ENCODE measurements around the gene LGR4. TPM values are rescaled to one million over a fixed set of nuclear protein-coding genes. Genes with fewer than 3 reads are reported as not detected.

LGR4 gene
- total RNA-seq, 1 experiment from 2014 or later = 7.1 TPM

DNA sequence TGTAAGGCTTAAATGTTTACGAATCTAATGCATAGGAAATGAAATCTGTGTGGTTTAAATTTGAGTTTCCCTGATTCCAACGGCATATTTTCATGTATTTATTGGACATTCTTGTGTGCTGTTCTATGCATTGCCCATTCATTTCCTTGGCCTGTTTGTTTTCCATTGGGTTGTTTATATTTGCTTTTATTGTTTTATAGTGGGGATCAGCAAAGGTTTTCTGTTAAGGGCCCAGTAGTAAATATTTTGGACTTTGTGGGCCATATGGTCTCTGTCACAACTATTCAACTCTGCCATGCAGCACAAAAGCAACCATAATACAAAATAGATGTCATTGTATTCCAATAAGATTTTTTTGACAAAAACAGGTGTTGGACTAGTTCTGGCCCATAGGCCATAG, 5.2 kb upstream of the LGR4 start:
- ChIA-PET RAD21 (ENCODE audit: low non-redundant PET in 1 of 2, low total read pairs in 2 of 2, uncharacterized antibody in 2 of 2, unreplicated experiment in 2 of 2) (no interaction called here), CTCF (no interaction called here), POLR2A (no interaction called here)
- Histone ChIP-seq H3K9me2 (ENCODE audit: insufficient read depth) (no peaks in the 10 kb centered on the region), H3K9ac (ENCODE audit: low read length) (no peak overlapping the region), H3K36me3 (ENCODE audit: control insufficient read depth in 1 of 2, insufficient read depth in 2 of 2, low read length in 2 of 2) (no peaks in the 10 kb centered on the region), H3K4me1 (ENCODE audit: control insufficient read depth in 1 of 2, insufficient read depth in 2 of 2, low read length in 2 of 2) (peaks cover 5 to 6% of the 10 kb centered on the region in 2 experiments; a peak in 2 of 4 replicates), H3K79me2 (ENCODE audit: insufficient read depth, low read length) (no peaks in the 10 kb centered on the region), H3K4me3 (replicated peaks in 1 of 2; ENCODE audit: low read depth in 1 of 2, low read length in 2 of 2) (no peak overlapping the region), H3K4me2 (ENCODE audit: low read length) (no peak overlapping the region), H3K9me3 (ENCODE audit: control insufficient read depth in 1 of 2, insufficient read depth in 1 of 2, low read depth in 1 of 2, low read length in 2 of 2) (no peaks in the 10 kb centered on the region), H4K20me1 (ENCODE audit: insufficient read depth) (no peaks in the 10 kb centered on the region), H3K27me3 (ENCODE audit: insufficient read depth, low read length) (no peaks in the 10 kb centered on the region), H3K27ac (ENCODE audit: low read depth, low read length) (no peak overlapping the region), H2AFZ (ENCODE audit: low read depth, low read length, poor library complexity, severe bottlenecking) (no peak overlapping the region)
- ATAC-seq (no peak), DNase-seq (ENCODE audit: low read depth, low spot score) (no peak)
- TF ChIP-seq EZH2 (IDR thresholded peaks at IDR 0.05) = no peak
- TF ChIP-seq MAX (IDR thresholded peaks at IDR 0.05) = no peak
- BruUV-seq (replicated peaks) = no TSS peak
- intact Hi-C loops (cut with micrococcal nuclease) = no loop called here

GRCh38 chr11:27477243-27477642, 4.7 kb upstream of the LGR4 start:
- Histone ChIP-seq H3K36me3 (ENCODE audit: control insufficient read depth in 1 of 2, insufficient read depth in 2 of 2, low read length in 2 of 2) (no peaks in the 10 kb centered on the region), H3K27me3 (ENCODE audit: insufficient read depth, low read length) (no peaks in the 10 kb centered on the region), H2AFZ (ENCODE audit: low read depth, low read length, poor library complexity, severe bottlenecking) (no peak overlapping the region), H4K20me1 (ENCODE audit: insufficient read depth) (no peaks in the 10 kb centered on the region), H3K9me3 (ENCODE audit: control insufficient read depth in 1 of 2, insufficient read depth in 1 of 2, low read depth in 1 of 2, low read length in 2 of 2) (no peaks in the 10 kb centered on the region), H3K4me1 (ENCODE audit: control insufficient read depth in 1 of 2, insufficient read depth in 2 of 2, low read length in 2 of 2) (peaks cover 5 to 6% of the 10 kb centered on the region in 2 experiments; a peak in 2 of 4 replicates), H3K27ac (ENCODE audit: low read depth, low read length) (no peak overlapping the region), H3K4me2 (ENCODE audit: low read length) (no peak overlapping the region), H3K9ac (ENCODE audit: low read length) (no peak overlapping the region), H3K79me2 (ENCODE audit: insufficient read depth, low read length) (no peaks in the 10 kb centered on the region), H3K9me2 (ENCODE audit: insufficient read depth) (no peaks in the 10 kb centered on the region), H3K4me3 (replicated peaks in 1 of 2; ENCODE audit: low read depth in 1 of 2, low read length in 2 of 2) (no peak overlapping the region)
- TF ChIP-seq MAX (IDR thresholded peaks at IDR 0.05) = no peak
- no TSS peak for BruUV-seq (replicated peaks)
- DNase-seq (ENCODE audit: low read depth, low spot score) (no peak), ATAC-seq (no peak)
- CTCF ChIA-PET = no interaction called here
- RAD21 ChIA-PET (ENCODE audit: low non-redundant PET in 1 of 2, low total read pairs in 2 of 2, uncharacterized antibody in 2 of 2, unreplicated experiment in 2 of 2) = no interaction called here
- POLR2A ChIA-PET = no interaction called here
- intact Hi-C loops (cut with micrococcal nuclease) = no loop called here

DNA sequence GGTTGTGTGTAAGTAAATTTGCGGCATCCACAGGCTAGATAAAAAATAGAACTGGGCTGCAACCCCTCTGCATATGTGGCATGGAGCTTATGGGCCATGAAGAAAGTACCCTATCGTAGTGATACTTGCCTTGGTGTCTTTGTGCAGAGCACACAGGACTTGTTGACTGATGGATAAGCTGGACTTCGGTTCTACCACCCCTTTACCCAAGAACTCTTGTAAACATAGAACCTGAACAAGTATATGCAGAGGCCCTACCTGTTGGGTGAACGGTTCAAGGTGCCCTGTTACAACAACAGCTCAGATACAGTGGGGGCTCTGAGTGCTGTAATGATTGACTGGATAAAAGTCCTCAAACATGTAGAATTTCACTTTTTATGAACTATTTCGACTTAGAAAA, 3.0 kb upstream of the LGR4 start:
- H3K9me3 ChIP-seq (ENCODE audit: control insufficient read depth in 1 of 2, insufficient read depth in 1 of 2, low read depth in 1 of 2, low read length in 2 of 2) = no peaks in the 10 kb centered on the region
- H2AFZ ChIP-seq (ENCODE audit: low read depth, low read length, poor library complexity, severe bottlenecking) = no peak overlapping the region
- ATAC-seq (no peak), DNase-seq (ENCODE audit: low read depth, low spot score) (no peak)
- RAD21 ChIA-PET (ENCODE audit: low non-redundant PET in 1 of 2, low total read pairs in 2 of 2, uncharacterized antibody in 2 of 2, unreplicated experiment in 2 of 2) = no interaction called here
- peaks cover 8 to 12% of the 10 kb centered on the region in 2 experiments; a peak in 3 of 4 replicates for H3K4me1 ChIP-seq (ENCODE audit: control insufficient read depth in 1 of 2, insufficient read depth in 2 of 2, low read length in 2 of 2)
- BruUV-seq (replicated peaks) = no TSS peak
- H3K9me2 ChIP-seq (ENCODE audit: insufficient read depth) = no peaks in the 10 kb centered on the region
- no peaks in the 10 kb centered on the region for H4K20me1 ChIP-seq (ENCODE audit: insufficient read depth)
- H3K4me2 ChIP-seq (ENCODE audit: low read length) = no peak overlapping the region
- H3K27me3 ChIP-seq (ENCODE audit: insufficient read depth, low read length) = no peaks in the 10 kb centered on the region
- H3K79me2 ChIP-seq (ENCODE audit: insufficient read depth, low read length) = no peaks in the 10 kb centered on the region
- POLR2A ChIA-PET = no interaction called here
- no peak overlapping the region for H3K4me3 ChIP-seq (replicated peaks in 1 of 2; ENCODE audit: low read depth in 1 of 2, low read length in 2 of 2)
- CTCF ChIA-PET = interaction anchor here (1.9 kb wide), 1 partner anchor 10 kb away, joined by 5 read pairs; no protein-coding TSS in a partner anchor
- no peaks in the 10 kb centered on the region for H3K36me3 ChIP-seq (ENCODE audit: control insufficient read depth in 1 of 2, insufficient read depth in 2 of 2, low read length in 2 of 2)
- H3K27ac ChIP-seq (ENCODE audit: low read depth, low read length) = no peak overlapping the region
- intact Hi-C loops (cut with micrococcal nuclease) = no loop called here
- H3K9ac ChIP-seq (ENCODE audit: low read length) = no peak overlapping the region
- TF ChIP-seq CBX3 (IDR thresholded peaks at IDR 0.05; ENCODE audit: low read depth) (no peak), ZFX (IDR thresholded peaks at IDR 0.05) (no peak), ELF1 (IDR thresholded peaks at IDR 0.05; ENCODE audit: borderline replicate concordance, low read depth) (no peak), EGR1 (IDR thresholded peaks at IDR 0.05; ENCODE audit: low read depth) (no peak), SIN3A (IDR thresholded peaks at IDR 0.05; ENCODE audit: low read depth) (no peak)
- TF ChIP-seq, protein P1, sequence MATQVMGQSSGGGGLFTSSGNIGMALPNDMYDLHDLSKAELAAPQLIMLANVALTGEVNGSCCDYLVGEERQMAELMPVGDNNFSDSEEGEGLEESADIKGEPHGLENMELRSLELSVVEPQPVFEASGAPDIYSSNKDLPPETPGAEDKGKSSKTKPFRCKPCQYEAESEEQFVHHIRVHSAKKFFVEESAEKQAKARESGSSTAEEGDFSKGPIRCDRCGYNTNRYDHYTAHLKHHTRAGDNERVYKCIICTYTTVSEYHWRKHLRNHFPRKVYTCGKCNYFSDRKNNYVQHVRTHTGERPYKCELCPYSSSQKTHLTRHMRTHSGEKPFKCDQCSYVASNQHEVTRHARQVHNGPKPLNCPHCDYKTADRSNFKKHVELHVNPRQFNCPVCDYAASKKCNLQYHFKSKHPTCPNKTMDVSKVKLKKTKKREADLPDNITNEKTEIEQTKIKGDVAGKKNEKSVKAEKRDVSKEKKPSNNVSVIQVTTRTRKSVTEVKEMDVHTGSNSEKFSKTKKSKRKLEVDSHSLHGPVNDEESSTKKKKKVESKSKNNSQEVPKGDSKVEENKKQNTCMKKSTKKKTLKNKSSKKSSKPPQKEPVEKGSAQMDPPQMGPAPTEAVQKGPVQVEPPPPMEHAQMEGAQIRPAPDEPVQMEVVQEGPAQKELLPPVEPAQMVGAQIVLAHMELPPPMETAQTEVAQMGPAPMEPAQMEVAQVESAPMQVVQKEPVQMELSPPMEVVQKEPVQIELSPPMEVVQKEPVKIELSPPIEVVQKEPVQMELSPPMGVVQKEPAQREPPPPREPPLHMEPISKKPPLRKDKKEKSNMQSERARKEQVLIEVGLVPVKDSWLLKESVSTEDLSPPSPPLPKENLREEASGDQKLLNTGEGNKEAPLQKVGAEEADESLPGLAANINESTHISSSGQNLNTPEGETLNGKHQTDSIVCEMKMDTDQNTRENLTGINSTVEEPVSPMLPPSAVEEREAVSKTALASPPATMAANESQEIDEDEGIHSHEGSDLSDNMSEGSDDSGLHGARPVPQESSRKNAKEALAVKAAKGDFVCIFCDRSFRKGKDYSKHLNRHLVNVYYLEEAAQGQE (IDR thresholded peaks at IDR 0.05; ENCODE audit: low read depth) = no peak
